Epithelial cell of prostate (primary cell): ENCODE measurements around the gene MYCBP2.
"Not testable (repeated sequence)": the region's sequence is repeated elsewhere in the genome, so short reads cannot be mapped to it uniquely, and the experiment has no call there.

ENCODE experiments used
- DNase-seq: peaks from one replicate; pipeline ENCODE4 v3.0.0-alpha.2; 2011; ENCODE audit warnings: low read depth, low spot score
- H3K27ac ChIP-seq: fragments of 450-650 bp; 2 replicates; pipeline ENCODE4 v1.5.1; 2017; ENCODE audit warnings: mild to moderate bottlenecking

The MYCBP2 gene

DNA sequence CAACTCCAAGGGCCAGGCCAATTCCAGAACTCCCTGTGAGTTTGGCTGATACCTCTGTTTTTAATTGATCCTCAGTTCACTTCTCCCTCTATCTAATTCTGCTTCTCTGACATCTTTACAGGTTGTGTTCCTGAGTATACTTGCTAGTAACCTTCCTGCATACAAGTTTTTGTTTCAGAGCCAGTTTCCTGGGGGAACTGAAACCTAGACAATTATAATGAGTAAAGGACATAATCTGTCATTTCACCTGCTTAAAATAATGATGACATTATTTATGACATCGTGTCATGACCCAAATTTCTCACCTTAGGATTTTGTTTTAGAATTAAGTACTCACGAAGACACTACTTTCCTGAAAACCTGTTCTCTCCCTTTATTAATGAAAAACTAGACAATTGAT is 12.5 kb upstream of the MYCBP2 start:
- no peak for DNase-seq
- no peak overlapping the region for H3K27ac ChIP-seq

DNA sequence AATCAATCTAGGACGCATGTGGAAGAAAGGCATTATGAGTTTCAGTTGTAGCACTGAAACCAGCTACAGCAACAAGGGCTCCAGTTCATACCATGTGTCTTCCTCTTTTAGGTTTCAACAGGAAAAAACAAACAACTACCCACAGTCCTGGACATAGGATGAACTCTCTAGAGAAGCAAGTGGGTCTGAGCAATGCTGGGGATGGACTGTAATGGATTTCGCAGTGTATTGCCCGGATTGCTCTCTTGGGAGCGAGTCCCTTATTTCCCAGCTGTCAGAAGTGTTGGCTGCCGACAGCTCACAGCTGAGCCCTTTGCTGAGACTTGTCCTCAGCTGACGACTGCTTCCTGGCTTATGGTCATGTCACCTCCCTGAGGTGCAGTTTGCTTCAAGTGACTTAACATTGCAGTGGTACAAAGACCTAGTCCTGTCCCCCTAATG is 12.1 kb upstream of the MYCBP2 start:
- H3K27ac ChIP-seq, result no peak overlapping the region
- no peak for DNase-seq

DNA sequence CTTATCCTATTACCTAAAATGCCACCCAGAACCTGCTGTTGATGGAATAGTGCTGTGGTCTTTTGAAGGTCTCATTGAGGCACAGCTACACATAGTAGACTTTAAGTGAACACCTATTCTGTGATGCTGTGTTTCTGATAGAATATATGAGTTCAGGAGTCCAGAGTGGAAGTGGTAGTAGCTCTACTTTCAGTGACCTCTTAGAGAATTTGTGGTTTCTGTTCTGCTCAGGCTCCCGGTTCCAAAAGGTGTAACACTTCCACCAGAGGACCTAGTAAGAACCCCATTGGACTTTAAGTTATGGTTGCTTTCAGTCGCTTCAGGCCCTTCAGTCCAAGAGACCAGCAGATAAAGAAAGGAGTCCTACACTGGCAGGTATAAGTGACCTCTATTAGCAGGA is 11.4 kb upstream of the MYCBP2 start:
- no peak for DNase-seq
- no peak overlapping the region for H3K27ac ChIP-seq

DNA sequence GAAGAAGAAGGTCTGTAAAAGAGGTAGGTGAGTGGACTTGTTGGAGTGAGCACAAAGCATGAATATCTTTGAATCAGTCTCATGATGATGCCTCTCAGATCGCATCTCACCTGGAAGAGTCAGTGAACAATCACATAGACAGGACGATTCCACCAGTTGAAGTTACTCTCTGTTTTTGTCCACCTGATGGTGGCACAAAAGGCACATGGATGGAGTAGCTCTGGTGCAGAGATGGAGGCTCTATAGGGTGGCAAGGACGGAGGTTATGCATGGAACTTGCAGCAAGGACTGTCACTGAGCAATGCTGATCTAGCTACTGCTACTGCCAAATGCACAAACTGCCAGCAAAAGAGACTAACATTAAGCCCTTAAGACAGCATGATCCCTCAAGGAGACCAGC is 10.3 kb upstream of the MYCBP2 start:
- H3K27ac ChIP-seq, result no peak overlapping the region
- DNase-seq, result no peak

DNA sequence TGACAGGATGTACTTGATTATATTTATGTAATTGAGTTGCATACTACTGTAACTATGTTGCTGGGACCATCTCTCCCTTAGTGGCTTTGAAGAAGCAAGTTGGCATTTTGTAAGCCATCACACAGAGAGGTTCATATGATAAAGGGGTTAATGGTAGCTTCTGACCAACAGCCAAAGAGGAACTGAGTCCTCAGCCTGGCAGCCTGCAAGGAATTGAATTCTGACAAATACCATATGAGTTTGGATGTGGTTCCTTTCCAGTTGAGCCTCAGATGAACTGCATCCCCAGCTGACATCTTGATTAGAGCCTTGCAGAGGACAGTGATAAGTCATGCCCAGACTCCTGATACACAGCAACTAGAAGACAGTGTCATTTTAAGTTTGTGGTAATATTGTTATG is 8.6 kb upstream of the MYCBP2 start:
- no peak overlapping the region for H3K27ac ChIP-seq
- no peak for DNase-seq

DNA sequence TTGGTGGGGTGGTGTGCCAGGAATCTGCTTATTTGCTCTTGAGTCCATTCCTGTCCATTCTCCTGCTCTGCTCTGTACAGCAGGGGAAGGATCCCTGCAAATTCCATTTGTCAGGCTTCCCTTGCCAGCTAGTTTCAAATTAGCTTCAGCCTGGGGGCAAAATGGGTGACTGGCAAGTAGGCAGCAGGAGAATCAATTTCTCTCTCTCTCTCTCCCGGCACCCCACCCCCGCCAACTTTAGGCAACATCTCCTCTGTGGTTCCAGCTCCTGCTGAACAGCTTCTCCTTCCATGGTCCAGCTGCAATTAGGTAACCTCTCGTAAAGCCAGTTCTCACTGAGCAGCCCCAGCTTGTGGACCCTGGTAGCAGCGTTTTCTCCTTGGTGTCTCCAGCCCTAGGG is 6.7 kb upstream of the MYCBP2 start:
- DNase-seq, result no peak

DNA sequence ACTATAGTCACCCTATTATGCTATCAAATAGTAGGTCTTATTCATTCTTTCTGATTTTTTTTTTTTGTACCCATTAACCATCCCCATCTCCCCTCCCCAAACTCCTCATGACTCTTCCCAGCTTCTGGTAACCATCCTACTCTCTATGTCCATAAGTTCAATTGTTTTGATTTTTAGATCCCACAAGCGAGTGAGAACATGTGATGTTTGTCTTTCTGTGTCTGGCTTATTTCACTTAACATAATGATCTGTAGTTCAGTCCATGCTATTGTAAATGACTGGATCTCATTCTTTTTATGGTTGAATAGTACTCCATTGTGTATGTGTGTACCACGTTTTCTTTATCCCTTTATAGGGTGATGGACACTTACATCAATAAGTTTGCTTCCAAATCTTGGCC is 4.5 kb upstream of the MYCBP2 start:
- DNase-seq, result no peak
- H3K27ac ChIP-seq, result no peak overlapping the region

More for the DNA sequence above, 6.7 kb upstream of the MYCBP2 start:
- no peak overlapping the region for H3K27ac ChIP-seq

DNA sequence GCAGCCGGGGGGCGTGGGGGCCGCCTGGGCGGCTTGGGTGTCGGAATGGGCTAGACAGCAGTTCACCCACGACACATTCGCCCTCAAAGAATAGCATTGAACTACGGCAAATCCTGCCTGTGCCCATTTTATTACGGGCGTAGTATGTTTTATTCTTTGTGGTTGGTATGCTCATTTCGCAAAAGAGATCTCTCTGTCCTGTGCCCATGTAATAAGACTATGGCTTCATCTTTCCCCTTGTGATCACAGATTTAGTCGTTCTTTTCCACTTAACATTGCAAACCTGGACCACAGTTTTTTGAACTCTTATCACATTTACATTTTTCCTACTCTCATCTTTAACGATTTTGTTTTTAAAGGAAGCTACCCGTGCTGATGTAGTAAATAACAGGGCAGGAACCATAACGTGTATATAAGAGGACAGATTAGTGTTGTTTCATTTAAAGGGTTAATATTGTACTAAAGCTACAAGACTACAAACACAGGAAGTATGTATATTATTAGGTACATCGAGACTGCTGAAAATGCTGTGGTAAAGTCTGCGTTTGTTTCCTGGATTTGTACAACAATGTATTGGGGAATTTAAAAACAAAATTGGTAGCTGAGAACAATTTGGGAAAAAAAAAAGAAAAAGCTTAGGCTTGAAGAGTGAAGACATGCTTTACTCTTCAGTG is 3.2 kb upstream of the MYCBP2 start:
- H3K27ac ChIP-seq, result peak overlapping the region; percentile 75
- no peak for DNase-seq

DNA sequence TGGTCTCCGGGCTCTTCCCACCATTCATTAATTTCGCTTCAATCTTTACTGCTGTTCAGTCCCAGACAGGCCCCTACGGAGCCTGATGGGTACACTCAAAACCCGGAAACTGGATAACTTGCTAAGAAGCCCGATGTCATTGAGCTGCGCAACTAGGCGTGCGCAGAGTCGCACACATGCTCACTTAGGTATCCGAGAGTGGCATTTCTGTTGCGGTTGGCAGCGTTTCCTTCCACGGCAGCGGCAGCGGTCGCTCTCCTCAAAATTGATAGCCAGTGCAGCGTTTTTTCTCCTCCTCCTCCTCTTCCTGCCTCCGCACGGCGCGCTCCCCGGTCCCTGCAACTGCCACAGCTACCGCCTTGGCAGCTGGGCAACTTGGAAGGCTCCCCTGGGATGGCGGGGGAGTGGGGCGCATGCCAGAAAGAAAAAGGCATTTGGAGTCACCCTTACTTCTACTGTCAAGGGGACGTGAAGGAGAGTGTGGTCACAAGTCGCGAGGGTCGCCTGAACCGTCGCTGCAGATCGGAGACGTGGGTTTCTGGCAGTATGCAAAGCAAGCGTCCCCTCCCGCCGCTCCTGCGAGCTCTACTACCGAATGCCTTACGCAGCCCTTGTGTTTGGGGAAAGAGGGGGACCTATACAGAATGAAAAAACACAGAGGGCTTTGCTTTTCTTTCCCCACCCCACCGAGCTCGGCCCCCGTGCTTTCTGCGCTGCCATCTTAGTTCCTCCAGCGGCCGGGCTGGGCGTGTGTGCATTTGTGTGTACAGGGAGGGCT is 2.4 kb upstream of the MYCBP2 start:
- H3K27ac ChIP-seq, result peak overlapping the region; percentile 75
- DNase-seq, result peak; percentile 87

DNA sequence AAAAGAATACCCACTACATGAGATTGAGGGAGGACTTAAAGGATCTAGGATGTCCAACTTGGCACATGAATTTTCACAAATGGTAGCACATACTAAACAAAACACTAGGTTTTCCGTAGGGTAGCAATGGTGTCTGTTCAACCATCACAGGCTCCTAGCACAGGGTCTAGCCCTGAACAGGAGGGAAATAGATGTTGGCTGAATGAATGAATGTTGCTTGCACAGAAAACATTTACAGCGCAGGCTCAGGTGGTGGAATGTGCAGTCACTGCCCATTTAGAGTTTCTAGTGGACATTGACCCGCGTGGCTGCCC is 1.9 kb upstream of the MYCBP2 start:
- peak overlapping the region; percentile 75 for H3K27ac ChIP-seq
- no peak for DNase-seq

DNA sequence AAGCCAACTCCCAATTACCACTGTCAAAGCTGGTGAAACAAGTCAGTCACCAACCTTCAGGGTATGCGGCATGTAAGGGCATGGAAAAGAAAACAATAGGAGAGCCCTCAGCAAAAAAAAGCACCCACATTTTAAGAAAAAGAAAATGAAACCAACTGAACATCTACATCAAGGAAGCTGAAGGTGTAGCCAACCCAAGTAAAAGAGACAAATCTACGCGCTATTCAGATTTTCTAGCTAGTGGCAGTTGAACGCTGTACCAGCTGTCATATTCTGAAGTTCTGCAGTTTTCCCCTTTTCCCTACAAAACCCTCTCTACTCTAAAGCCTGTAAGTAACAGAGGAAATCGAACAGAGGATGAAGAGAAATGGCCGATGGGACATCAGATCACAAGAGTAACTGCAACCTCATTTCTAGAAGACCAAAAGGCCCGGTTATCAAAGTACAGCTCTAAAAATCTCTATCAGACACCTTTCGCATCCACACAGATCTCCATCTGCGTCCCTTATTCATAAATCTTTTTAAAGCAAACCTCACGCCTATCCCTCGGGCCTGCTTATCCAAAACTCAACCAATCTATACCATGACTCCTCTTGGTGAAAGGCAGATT is 1.4 kb downstream of the MYCBP2 start:
- peak overlapping the region; percentile 62 for H3K27ac ChIP-seq
- peak; percentile 43 for DNase-seq

DNA sequence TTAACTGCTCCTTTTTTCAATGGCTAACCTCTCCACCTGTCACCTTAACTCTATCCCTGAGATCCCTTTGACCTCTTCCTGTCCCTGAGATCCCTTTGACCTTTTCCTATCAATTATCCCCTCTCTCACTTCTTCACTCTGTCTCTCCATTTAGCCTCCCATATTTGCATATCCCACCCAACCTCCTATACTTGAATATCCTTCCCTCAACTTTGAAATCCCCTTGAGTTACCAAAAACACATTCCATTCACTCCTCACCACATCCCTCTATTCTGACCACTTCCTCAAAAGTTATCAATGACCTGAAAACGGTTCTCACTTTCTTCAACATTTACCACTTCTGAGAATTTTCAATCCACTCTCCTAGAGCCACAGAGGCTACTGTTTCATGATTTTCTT is 3.0 kb downstream of the MYCBP2 start:
- DNase-seq, result no peak
- no peak overlapping the region for H3K27ac ChIP-seq

DNA sequence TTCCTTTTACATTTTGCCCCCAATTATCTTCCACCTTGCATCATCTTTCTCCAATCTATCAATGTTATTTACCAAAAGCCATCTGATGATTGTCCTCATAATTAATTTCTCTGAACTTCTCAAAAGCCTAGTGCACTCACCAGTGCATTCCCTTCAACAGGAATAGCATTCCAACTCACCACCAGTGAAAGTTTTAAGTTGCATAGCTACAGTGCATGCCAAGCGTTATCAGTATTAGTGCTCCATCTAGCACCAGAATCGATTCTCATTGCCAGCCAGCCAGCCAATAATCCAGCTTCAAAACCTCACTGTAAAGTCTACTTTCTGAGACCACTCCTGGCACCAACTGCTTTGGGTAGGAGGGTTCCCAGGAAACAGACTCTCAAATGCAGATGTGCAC is 7.4 kb downstream of the MYCBP2 start:
- no peak for DNase-seq
- H3K27ac ChIP-seq, result no peak overlapping the region

DNA sequence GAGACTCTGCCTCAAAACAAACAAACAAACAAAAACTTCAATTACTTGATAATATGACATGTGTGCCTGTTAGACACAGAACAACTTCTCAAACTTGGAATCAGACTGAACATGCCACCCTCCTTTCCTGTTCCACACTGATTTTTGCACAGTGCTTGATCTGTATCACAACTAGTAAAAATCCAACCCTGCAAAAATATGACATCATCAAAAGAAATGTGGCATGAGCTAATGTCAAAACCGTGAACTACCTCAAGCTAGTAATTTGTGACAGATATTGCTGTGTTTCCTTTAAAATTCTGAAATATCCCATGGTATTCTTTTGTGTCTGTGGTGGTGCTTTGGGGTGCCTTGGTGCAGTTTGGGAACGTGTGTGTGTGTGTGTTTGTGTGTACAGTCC is 8.2 kb downstream of the MYCBP2 start:
- no peak for DNase-seq
- no peak overlapping the region for H3K27ac ChIP-seq

DNA sequence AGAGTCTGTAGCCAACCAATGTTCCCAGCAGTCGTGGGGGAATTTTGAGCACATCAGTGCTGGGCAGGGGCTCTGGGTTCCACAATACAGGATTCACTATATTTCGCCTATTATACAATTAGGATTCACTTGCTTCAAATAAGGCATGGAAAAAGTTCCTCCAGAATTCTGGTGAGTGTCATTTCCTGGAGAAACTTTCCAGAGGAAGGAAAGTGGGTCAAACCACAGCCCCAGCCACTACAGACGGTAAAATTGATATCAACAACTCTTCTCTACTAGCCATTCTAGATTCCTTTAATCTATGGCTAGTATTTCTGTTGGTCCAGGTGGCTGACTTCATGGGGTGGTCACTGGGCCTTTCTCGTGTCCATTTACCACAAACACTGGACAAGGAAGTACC is 10.5 kb downstream of the MYCBP2 start:
- DNase-seq, result no peak
- no peak overlapping the region for H3K27ac ChIP-seq

DNA sequence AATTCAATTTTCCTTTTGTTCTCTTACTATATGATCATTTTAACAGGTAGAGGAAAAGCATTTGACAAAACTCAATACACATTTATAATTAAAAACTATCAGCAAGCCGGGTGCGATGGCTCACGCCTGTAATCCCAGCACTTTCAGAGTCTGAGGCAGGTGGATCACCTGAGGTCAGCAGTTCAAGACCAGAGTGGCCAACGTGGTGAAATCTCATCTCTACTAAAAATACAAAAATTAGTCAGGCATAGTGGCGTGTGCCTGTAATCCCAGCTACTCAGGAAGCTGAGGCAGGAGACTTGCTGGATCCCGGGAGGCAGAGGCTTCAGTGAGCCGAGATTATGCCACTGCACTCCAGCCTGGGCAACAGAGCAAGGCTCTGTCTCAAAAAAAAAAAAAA is 11.4 kb downstream of the MYCBP2 start:
- not testable (repeated sequence) for H3K27ac ChIP-seq, DNase-seq

DNA sequence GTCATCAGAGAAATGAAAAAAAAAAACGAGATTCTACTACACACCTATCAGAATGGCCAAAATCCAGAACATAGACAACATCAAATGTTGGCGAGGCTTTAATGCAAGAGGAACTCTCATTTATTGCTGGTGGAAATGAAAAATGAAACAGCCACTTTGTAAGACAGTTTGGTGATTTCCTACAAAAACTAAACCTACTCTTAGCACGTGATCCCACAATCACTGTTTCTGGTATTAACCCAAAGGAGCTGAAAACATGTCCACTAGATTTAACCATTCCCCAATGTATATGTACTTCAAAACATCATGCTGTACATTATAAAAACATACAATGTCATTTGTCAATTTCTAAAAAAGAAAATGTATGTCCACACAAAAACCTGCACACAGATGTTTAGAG is 13.0 kb downstream of the MYCBP2 start:
- H3K27ac ChIP-seq, result no peak overlapping the region
- no peak for DNase-seq

DNA sequence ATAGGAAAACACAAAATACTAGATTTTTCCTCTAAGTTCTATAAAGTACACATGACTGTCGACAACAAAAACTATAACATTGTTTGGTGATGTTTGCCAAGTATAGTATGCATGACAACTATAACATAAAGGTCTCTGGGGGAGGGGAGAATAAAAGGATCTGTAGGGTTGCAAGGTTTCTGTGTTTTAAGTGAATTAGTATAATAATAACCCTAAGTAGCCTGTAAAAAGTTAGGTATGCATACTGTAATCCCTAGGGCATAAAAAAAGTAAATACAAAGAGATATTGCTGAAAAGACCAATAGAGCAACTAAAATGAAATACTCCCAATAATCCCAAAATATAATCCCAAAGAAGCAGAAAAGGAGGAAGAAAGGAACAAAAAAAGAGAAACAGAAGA is 14.6 kb downstream of the MYCBP2 start:
- DNase-seq, result no peak
- H3K27ac ChIP-seq, result no peak overlapping the region

DNA sequence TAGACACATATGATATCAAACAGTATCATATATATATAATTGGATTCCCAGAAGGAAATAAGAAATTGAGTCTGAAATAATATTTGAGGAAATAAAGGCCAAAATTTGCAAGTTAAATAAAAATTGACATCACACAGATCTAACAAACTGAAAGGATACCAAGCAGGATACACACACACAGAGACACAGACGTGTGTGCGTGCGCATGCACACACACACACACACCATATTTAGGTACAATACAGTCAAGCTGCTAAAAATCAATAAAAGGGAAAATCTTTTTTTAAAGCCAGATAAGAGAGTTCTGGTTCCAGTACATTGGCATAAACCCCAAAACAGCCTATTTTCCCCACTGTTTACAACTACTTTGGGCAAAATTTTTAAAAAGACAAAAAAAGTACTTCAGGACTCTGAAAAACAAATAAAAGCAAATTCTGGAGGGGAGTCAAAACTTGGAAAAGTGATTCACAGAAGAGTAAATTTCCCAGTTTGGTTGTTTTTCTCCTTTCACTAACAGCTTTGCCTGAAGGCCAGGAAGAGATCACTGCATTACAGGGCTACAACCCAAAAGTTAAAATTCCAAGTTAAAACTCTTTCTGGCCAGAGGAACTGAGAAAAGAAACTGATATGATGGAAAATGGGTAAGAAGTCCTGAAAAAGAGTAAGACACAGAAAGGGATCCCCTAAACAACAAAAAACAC is 16.2 kb downstream of the MYCBP2 start:
- no peak for DNase-seq
- H3K27ac ChIP-seq, result no peak overlapping the region

DNA sequence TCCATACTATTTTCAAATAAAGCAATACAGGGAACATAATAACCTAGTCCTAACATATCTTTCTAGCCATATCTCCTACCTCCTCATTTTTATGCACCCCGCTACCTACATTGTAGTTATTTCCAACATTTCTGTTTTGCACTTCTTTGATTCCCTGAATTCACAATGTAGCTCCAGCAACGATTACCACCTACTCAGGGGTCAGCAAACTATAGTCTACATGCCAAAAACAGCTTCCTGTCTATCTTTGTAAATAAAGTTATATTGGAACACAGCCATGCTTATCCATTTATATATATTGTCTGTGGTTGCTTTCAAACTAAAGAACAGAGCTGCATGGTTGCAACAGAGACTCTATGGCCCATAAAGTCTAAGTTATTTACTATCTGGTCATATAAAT is 16.7 kb downstream of the MYCBP2 start:
- no peak for DNase-seq
- no peak overlapping the region for H3K27ac ChIP-seq

DNA sequence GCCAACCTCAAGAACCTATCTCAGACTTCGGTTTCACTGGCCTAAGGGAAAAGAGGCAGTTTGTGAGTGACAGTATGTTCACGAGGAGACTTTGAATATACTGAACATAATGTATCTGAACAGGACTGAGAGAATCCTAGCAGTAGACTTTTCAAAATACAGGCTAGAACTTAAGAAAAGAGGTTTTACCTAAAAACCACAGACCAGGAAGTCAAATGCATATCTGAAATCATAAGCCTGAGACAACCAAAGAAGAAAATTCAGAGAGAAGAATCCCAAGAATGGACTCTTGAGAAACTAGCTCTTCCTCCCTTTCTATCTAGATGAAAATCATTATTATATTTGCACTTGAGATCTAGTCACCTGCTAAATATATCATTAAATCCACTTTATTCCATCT is 17.6 kb downstream of the MYCBP2 start:
- no peak for DNase-seq
- no peak overlapping the region for H3K27ac ChIP-seq
